A549 (cell line): ENCODE results near the gene OARD1. TPM values are rescaled to one million over a fixed set of nuclear protein-coding genes. Genes with fewer than 3 reads are reported as not detected.

Experiments
- ATAC-seq, 2 experiments: fragments of 200-7000 bp in 1 of 2; fragments of >200 bp in 1 of 2; cut with Nextera tagmentation in 1 of 2; cut with Tn5 transposase in 1 of 2; 3 replicates each; pipeline versions ENCODE4 v1.8.0 to v1.9.1; 2018 to 2020; ENCODE audit warnings: mild to moderate bottlenecking in 1 of 2, moderate library complexity in 1 of 2
- CTCF ChIA-PET: fragments of 300-600 bp; sonication (Branson Sonifier 250); formaldehyde crosslinking; extraction: SDS; loops from one replicate; lab custom pipeline; 2021; ENCODE audit warnings: antibody characterized with exemption, inconsistent platforms; lab: Yijun Ruan, JAX
- POLR2A ChIA-PET: fragments of 350-600 bp; formaldehyde crosslinking; extraction: SDS; loops from one replicate; lab custom pipeline; 2021; ENCODE audit warnings: antibody characterized with exemption, inconsistent platforms; lab: Yijun Ruan, JAX
- DNase-seq, 2 experiments: peaks; one replicate each; pipeline versions ENCODE4 v3.0.0 to v3.0.0-alpha.2; 2011 to 2016; ENCODE audit warnings: low read depth in 1 of 2, low spot score in 1 of 2
- FAIRE-seq: peaks from 2 replicates; lab custom pipeline; 2011; peaks lifted over from hg19 to GRCh38; lab: Jason Lieb, UNC
- H3K27ac ChIP-seq, 2 experiments: fragments of >200 bp; sonication (Bioruptor Twin); formaldehyde crosslinking; 3 replicates each; pipeline ENCODE4 v1.5.1; 2016 to 2017
- H3K4me1 ChIP-seq: fragments of >200 bp; sonication (Bioruptor Twin); formaldehyde crosslinking; 3 replicates; pipeline ENCODE4 v1.6.1; 2016
- H3K4me2 ChIP-seq: fragments of >200 bp; sonication (Bioruptor Twin); formaldehyde crosslinking; 3 replicates; pipeline ENCODE4 v1.6.1; 2016
- H3K4me3 ChIP-seq: fragments of >200 bp; sonication (Bioruptor Twin); formaldehyde crosslinking; 3 replicates; pipeline ENCODE4 v1.5.1; 2016
- H3K9me3 ChIP-seq: fragments of >200 bp; sonication (Bioruptor Twin); formaldehyde crosslinking; 3 replicates; pipeline ENCODE4 v1.6.1; 2016
- ATOH8 ChIP-seq: fragments of 250-450 bp; sonication (Bioruptor Pico); IDR thresholded peaks from 2 replicates; pipeline ENCODE4 v1.5.0; 2020; ENCODE audit warnings: low read depth, mild to moderate bottlenecking, moderate library complexity
- CBX2 ChIP-seq: fragments of 200-600 bp; sonication (generic); IDR thresholded peaks from 2 replicates; pipeline ENCODE4 v1.6.1; 2016; ENCODE audit warnings: low read depth, mild to moderate bottlenecking, borderline replicate concordance
- CBX8 ChIP-seq: fragments of 200-600 bp; sonication (generic); IDR thresholded peaks from 2 replicates; pipeline ENCODE4 v1.6.1; 2016
- ELK1 ChIP-seq: fragments of 150-350 bp; IDR thresholded peaks from 2 replicates; pipeline ENCODE4 v1.6.1; 2014; ENCODE audit warnings: low read depth, mild to moderate bottlenecking, low read length
- EP300 ChIP-seq, 2 experiments: fragments of >200 bp; sonication (Bioruptor Twin); formaldehyde crosslinking; IDR thresholded peaks; 2 replicates in 1 of 2; 3 replicates in 1 of 2; pipeline ENCODE4 v1.6.1; 2016 to 2017
- GATA3 ChIP-seq: IDR thresholded peaks from 2 replicates; pipeline ENCODE4 v1.6.1; 2012; ENCODE audit warnings: borderline replicate concordance
- HDAC2 ChIP-seq: fragments of 200-600 bp; sonication (generic); IDR thresholded peaks from 2 replicates; pipeline ENCODE4 v1.6.1; 2016
- HOXA7 ChIP-seq: fragments of 250-450 bp; sonication (Bioruptor Pico); IDR thresholded peaks from 2 replicates; pipeline ENCODE4 v1.5.0; 2020; ENCODE audit warnings: mild to moderate bottlenecking, moderate library complexity
- HOXB5 ChIP-seq: fragments of 250-450 bp; sonication (Bioruptor Pico); IDR thresholded peaks from 2 replicates; pipeline ENCODE4 v1.5.0; 2020; ENCODE audit warnings: mild to moderate bottlenecking, moderate library complexity
- JUN ChIP-seq, 2 experiments: fragments of >200 bp; sonication (Bioruptor Twin); formaldehyde crosslinking; IDR thresholded peaks; 2 replicates in 1 of 2; 3 replicates in 1 of 2; pipeline ENCODE4 v1.6.1; 2016 to 2017
- JUNB ChIP-seq: fragments of >200 bp; sonication (Bioruptor Twin); formaldehyde crosslinking; IDR thresholded peaks from 2 replicates; pipeline ENCODE4 v1.6.1; 2016
- MAZ ChIP-seq: fragments of 150-350 bp; IDR thresholded peaks from 2 replicates; pipeline ENCODE4 v1.6.1; 2014; ENCODE audit warnings: antibody characterized with exemption, low read depth, low read length, borderline replicate concordance
- NPAS2 ChIP-seq: fragments of 250-450 bp; sonication (Bioruptor Pico); IDR thresholded peaks from 2 replicates; pipeline ENCODE4 v1.8.0; 2022; ENCODE audit warnings: mild to moderate bottlenecking, moderate library complexity, borderline replicate concordance
- PHF8 ChIP-seq: fragments of 200-600 bp; sonication (generic); IDR thresholded peaks from 2 replicates; pipeline ENCODE4 v1.6.1; 2016; ENCODE audit warnings: low read depth, mild to moderate bottlenecking, antibody characterized with exemption, moderate library complexity, borderline replicate concordance
- POLR2A ChIP-seq: IDR thresholded peaks from 2 replicates; pipeline ENCODE4 v1.6.1; 2012; ENCODE audit warnings: mild to moderate bottlenecking, low read length
- RAD21 ChIP-seq, 2 experiments: fragments of >200 bp in 1 of 2; sonication (Bioruptor Twin) in 1 of 2; formaldehyde crosslinking in 1 of 2; IDR thresholded peaks in 1 of 2; conservative IDR thresholded peaks in 1 of 2; 2 replicates in 1 of 2; 3 replicates in 1 of 2; pipeline ENCODE4 v1.6.1; 2012 to 2018; ENCODE audit warnings: inconsistent platforms in 1 of 2
- RCOR1 ChIP-seq: fragments of 150-350 bp; IDR thresholded peaks from 2 replicates; pipeline ENCODE4 v1.6.1; 2014; ENCODE audit warnings: antibody characterized with exemption, low read length, low read depth
- RNF2 ChIP-seq: fragments of 200-600 bp; sonication (generic); IDR thresholded peaks from 2 replicates; pipeline ENCODE4 v1.6.1; 2016; ENCODE audit warnings: low read depth, mild to moderate bottlenecking, antibody characterized with exemption, moderate library complexity, borderline replicate concordance
- TFCP2L1 ChIP-seq: fragments of 250-450 bp; sonication (Bioruptor Pico); IDR thresholded peaks from 2 replicates; pipeline ENCODE4 v1.5.0; 2021; ENCODE audit warnings: mild to moderate bottlenecking
- ZC3H11A ChIP-seq: fragments of 450-650 bp; IDR thresholded peaks from 2 replicates; pipeline ENCODE4 v1.6.1; 2014; ENCODE audit warnings: antibody characterized with exemption, mild to moderate bottlenecking
- WGBS: methylation state at CpG from one replicate; pipeline ENCODE4 v1.1.6; 2017; ENCODE audit errors: missing lambda C conversion rate; 5-methylcytosine and 5-hydroxymethylcytosine counted together
- polyA plus RNA-seq, 4 experiments: library from polyadenylated mRNA; depleted of rRNA in 3 of 4; stranded (reverse); fragments of >200 nt; fragmentation: RNase III in 1 of 4; extraction: RNeasy Plus Mini Kit Qiagen cat#74134 plus additional on column Dnase treatment in 1 of 4; gene quantifications; 2 replicates in 3 of 4; 3 replicates in 1 of 4; pipeline ENCODE4 v1.2.3, GENCODE V29; 2011 to 2017
- TF ChIP-seq, protein P1 (sequence below): IDR thresholded peaks from 2 replicates; pipeline ENCODE4 v1.6.1; 2012
- TF ChIP-seq, protein P2 (sequence below): fragments of 450-650 bp; IDR thresholded peaks from 2 replicates; pipeline ENCODE4 v1.6.1; 2014; ENCODE audit warnings: antibody characterized with exemption
- TF ChIP-seq, protein P3 (sequence below): fragments of 200-600 bp; sonication (generic); IDR thresholded peaks from 2 replicates; pipeline ENCODE4 v1.6.1; 2016; ENCODE audit warnings: antibody characterized with exemption, mild to moderate bottlenecking, moderate library complexity
- TF ChIP-seq, protein P4 (sequence below): fragments of >200 bp; sonication (Bioruptor Twin); formaldehyde crosslinking; IDR thresholded peaks from 3 replicates; pipeline ENCODE4 v1.6.1; 2016

The OARD1 gene
- polyA plus RNA-seq, 2 of the 4 experiments (the other 2 are of a cell fraction) = 21.4 to 26.2 TPM

- ChIA-PET POLR2A (no interaction called here), CTCF (interaction anchor here (1.0 to 1.4 kb wide), 2 partner anchors 10 to 18 kb away, joined by 3 to 5 read pairs; no protein-coding TSS in a partner anchor)
- Histone ChIP-seq H3K4me3 (no peak overlapping the region), H3K4me1 (peaks cover 4% of the 10 kb centered on the region), H3K4me2 (no peak overlapping the region), H3K27ac (no peak overlapping the region), H3K9me3 (no peaks in the 10 kb centered on the region)
- no peak for TF ChIP-seq MAZ
- TF ChIP-seq RCOR1 = no peak
- no peak for TF ChIP-seq ZC3H11A
- no peak for TF ChIP-seq HOXB5 (CRISPR knock-in tag)
- no peak for TF ChIP-seq HOXA7 (CRISPR knock-in tag)
- no peak for TF ChIP-seq NPAS2 (CRISPR knock-in tag)
- TF ChIP-seq RAD21 (conservative IDR thresholded peaks at IDR 0.05 in 1 of 2, IDR thresholded peaks at IDR 0.05 in 1 of 2) = no peak
- no peak for TF ChIP-seq CBX2
- TF ChIP-seq ELK1 = no peak
- TF ChIP-seq ATOH8 (CRISPR knock-in tag) = no peak
- TF ChIP-seq, protein P1, sequence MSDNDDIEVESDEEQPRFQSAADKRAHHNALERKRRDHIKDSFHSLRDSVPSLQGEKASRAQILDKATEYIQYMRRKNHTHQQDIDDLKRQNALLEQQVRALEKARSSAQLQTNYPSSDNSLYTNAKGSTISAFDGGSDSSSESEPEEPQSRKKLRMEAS = no peak
- no peak for TF ChIP-seq RNF2
- TF ChIP-seq POLR2A = no peak
- no peak for TF ChIP-seq JUNB
- no peak for TF ChIP-seq TFCP2L1
- TF ChIP-seq, protein P2, sequence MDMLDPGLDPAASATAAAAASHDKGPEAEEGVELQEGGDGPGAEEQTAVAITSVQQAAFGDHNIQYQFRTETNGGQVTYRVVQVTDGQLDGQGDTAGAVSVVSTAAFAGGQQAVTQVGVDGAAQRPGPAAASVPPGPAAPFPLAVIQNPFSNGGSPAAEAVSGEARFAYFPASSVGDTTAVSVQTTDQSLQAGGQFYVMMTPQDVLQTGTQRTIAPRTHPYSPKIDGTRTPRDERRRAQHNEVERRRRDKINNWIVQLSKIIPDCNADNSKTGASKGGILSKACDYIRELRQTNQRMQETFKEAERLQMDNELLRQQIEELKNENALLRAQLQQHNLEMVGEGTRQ = no peak
- no peak for TF ChIP-seq EP300 (IDR thresholded peaks at IDR 0.05)
- no peak for TF ChIP-seq CBX8
- no peak for DNase-seq
- no peak for ATAC-seq
- FAIRE-seq = no peak
- 88% methylated on average over 1 of the region's 1 CpG for WGBS
These were observed 26.1 kb downstream of the OARD1 start for GRCh38 chr6:41046084-41046483.

GRCh38 chr6:41045664-41046063 lies 26.5 kb downstream of the OARD1 start:
- DNase-seq = no peak
- FAIRE-seq = no peak
- no peak for ATAC-seq
- ChIA-PET POLR2A (no interaction called here), CTCF (interaction anchor here (1.4 kb wide), 1 partner anchor 18 kb away, joined by 3 read pairs; no protein-coding TSS in a partner anchor)
- peaks cover 9% of the 10 kb centered on the region for H3K4me1 ChIP-seq
- H3K9me3 ChIP-seq = no peaks in the 10 kb centered on the region
- no peak overlapping the region for H3K27ac ChIP-seq
- no peak overlapping the region for H3K4me3 ChIP-seq
- TF ChIP-seq, protein P3, sequence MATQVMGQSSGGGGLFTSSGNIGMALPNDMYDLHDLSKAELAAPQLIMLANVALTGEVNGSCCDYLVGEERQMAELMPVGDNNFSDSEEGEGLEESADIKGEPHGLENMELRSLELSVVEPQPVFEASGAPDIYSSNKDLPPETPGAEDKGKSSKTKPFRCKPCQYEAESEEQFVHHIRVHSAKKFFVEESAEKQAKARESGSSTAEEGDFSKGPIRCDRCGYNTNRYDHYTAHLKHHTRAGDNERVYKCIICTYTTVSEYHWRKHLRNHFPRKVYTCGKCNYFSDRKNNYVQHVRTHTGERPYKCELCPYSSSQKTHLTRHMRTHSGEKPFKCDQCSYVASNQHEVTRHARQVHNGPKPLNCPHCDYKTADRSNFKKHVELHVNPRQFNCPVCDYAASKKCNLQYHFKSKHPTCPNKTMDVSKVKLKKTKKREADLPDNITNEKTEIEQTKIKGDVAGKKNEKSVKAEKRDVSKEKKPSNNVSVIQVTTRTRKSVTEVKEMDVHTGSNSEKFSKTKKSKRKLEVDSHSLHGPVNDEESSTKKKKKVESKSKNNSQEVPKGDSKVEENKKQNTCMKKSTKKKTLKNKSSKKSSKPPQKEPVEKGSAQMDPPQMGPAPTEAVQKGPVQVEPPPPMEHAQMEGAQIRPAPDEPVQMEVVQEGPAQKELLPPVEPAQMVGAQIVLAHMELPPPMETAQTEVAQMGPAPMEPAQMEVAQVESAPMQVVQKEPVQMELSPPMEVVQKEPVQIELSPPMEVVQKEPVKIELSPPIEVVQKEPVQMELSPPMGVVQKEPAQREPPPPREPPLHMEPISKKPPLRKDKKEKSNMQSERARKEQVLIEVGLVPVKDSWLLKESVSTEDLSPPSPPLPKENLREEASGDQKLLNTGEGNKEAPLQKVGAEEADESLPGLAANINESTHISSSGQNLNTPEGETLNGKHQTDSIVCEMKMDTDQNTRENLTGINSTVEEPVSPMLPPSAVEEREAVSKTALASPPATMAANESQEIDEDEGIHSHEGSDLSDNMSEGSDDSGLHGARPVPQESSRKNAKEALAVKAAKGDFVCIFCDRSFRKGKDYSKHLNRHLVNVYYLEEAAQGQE = no peak
- TF ChIP-seq ZC3H11A (no peak), HDAC2 (no peak), POLR2A (no peak), RCOR1 (no peak), PHF8 (no peak), HOXB5 (CRISPR knock-in tag) (no peak), ELK1 (no peak), GATA3 (no peak), JUN (IDR thresholded peaks at IDR 0.05) (no peak)
- TF ChIP-seq, protein P4, sequence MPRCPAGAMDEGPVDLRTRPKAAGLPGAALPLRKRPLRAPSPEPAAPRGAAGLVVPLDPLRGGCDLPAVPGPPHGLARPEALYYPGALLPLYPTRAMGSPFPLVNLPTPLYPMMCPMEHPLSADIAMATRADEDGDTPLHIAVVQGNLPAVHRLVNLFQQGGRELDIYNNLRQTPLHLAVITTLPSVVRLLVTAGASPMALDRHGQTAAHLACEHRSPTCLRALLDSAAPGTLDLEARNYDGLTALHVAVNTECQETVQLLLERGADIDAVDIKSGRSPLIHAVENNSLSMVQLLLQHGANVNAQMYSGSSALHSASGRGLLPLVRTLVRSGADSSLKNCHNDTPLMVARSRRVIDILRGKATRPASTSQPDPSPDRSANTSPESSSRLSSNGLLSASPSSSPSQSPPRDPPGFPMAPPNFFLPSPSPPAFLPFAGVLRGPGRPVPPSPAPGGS = no peak
- 58% methylated on average over 5 of the region's 5 CpGs for WGBS
- H3K4me2 ChIP-seq = no peak overlapping the region
